ENCODE results near the gene XPO6.

Gene XPO6

DNA sequence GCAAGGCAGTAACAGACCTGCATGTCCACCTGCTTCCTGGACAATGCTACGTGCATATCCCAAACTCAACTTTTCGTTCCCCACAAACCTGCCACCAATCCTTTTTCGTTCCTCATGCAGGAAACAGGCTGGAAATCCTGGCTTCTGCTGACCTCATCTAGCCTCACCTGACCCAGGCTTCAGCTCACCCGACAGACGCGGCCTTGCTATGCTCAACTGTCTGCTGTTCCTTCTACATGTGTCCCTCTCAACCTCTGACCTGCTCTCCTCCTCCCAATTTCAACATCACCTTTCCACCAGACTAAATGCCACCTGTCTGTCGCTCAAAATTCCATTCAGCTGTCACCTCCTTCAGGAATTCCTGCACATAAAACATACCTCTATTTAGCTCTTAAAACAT is 44.5 kb downstream of the XPO6 start:
- H3K4me1 ChIP-seq (ENCODE audit: control insufficient read depth, insufficient read depth, low read length) = no peaks in the 10 kb centered on the region; the same call in 1 of the 2 replicates
- H3K4me3 ChIP-seq (ENCODE audit: low read depth, low read length) = no peak overlapping the region
- no peaks in the 10 kb centered on the region for H3K9me3 ChIP-seq (ENCODE audit: control insufficient read depth, insufficient read depth, low read depth, low read length)
- TF ChIP-seq, protein P1, sequence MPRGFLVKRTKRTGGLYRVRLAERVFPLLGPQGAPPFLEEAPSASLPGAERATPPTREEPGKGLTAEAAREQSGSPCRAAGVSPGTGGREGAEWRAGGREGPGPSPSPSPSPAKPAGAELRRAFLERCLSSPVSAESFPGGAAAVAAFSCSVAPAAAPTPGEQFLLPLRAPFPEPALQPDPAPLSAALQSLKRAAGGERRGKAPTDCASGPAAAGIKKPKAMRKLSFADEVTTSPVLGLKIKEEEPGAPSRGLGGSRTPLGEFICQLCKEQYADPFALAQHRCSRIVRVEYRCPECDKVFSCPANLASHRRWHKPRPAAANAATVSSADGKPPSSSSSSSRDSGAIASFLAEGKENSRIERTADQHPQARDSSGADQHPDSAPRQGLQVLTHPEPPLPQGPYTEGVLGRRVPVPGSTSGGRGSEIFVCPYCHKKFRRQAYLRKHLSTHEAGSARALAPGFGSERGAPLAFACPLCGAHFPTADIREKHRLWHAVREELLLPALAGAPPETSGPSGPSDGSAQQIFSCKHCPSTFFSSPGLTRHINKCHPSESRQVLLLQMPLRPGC (tag by site-specific recombination; IDR thresholded peaks at IDR 0.05) = peak; percentile 33; the same call in 1 of the 2 replicates
- TF ChIP-seq ZNF394 (tag by site-specific recombination; IDR thresholded peaks at IDR 0.05; ENCODE audit: borderline replicate concordance) (0 out of 2 replicates have a peak, but pooled peaks have one; percentile 1), ZNF610 (tag by site-specific recombination; IDR thresholded peaks at IDR 0.05; ENCODE audit: borderline replicate concordance) (no peak)
- H3K36me3 ChIP-seq (ENCODE audit: control insufficient read depth in 2 of 2, insufficient read depth in 1 of 2, low read length in 2 of 2) = peaks cover 32 to 73% of the 10 kb centered on the region in 2 experiments; a peak in 2 of 3 replicates
- ChIA-PET CTCF (interaction anchor here (0.6 kb wide), 1 partner anchor 9 kb away, joined by 3 read pairs; no protein-coding TSS in a partner anchor), POLR2A (no interaction called here)
- H3K27ac ChIP-seq (ENCODE audit: extremely low read depth, low read depth, low read length) = no peak overlapping the region

DNA sequence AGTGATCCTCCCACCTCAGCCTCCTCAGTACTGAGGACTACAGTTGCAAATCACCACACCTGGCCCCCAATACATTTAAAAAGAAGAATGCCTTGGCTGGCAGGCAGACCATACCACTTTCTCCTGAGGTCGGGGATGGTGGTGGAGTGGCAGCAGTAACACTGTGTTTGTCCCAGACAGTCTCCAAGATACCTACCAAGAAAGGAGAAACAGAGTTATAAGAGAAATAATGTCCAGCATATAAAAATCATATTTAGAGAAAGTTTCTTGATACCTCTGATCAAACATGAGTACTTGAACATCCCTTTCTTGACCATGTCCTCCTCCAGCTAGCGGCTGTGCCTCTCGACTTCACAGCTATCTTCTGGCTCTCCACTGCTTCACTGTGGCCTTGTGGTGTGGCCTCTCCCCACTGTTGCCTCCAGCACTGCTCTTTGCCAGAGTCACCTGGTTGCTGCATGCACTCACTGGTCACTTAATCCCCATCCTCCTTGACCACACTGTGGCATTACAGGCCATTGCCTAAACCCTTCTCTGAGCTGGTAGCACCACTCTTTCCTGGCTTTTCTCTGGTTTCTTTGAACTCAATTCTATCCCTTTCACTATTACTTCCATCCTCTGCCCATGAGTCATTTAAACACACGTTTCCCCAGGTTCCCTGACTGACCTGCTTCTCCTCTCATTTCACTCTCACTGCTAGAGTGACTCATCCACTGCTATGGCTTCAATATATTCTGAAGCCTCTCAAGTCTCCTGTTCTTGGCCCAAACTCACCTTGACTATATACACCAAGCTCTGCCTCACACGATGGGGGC is 45.2 kb downstream of the XPO6 start:
- Histone ChIP-seq H3K27ac (ENCODE audit: extremely low read depth, low read depth, low read length) (no peak overlapping the region), H3K4me3 (ENCODE audit: low read depth, low read length) (no peak overlapping the region), H3K36me3 (ENCODE audit: control insufficient read depth in 2 of 2, insufficient read depth in 1 of 2, low read length in 2 of 2) (peaks cover 33 to 74% of the 10 kb centered on the region in 2 experiments; a peak in 2 of 3 replicates), H3K4me1 (ENCODE audit: control insufficient read depth, insufficient read depth, low read length) (no peaks in the 10 kb centered on the region; the same call in 1 of the 2 replicates), H3K9me3 (ENCODE audit: control insufficient read depth, insufficient read depth, low read depth, low read length) (no peaks in the 10 kb centered on the region)
- POLR2A ChIA-PET = no interaction called here
- CTCF ChIA-PET = interaction anchor here (0.6 kb wide), 1 partner anchor 10 kb away, joined by 3 read pairs; no protein-coding TSS in a partner anchor
- TF ChIP-seq ZNF600 (tag by site-specific recombination; IDR thresholded peaks at IDR 0.05) = peak; percentile 74
- TF ChIP-seq PRDM1 (tag by site-specific recombination; IDR thresholded peaks at IDR 0.05) = peak; percentile 99
- TF ChIP-seq, protein P2, sequence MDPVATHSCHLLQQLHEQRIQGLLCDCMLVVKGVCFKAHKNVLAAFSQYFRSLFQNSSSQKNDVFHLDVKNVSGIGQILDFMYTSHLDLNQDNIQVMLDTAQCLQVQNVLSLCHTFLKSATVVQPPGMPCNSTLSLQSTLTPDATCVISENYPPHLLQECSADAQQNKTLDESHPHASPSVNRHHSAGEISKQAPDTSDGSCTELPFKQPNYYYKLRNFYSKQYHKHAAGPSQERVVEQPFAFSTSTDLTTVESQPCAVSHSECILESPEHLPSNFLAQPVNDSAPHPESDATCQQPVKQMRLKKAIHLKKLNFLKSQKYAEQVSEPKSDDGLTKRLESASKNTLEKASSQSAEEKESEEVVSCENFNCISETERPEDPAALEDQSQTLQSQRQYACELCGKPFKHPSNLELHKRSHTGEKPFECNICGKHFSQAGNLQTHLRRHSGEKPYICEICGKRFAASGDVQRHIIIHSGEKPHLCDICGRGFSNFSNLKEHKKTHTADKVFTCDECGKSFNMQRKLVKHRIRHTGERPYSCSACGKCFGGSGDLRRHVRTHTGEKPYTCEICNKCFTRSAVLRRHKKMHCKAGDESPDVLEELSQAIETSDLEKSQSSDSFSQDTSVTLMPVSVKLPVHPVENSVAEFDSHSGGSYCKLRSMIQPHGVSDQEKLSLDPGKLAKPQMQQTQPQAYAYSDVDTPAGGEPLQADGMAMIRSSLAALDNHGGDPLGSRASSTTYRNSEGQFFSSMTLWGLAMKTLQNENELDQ (tag by site-specific recombination; IDR thresholded peaks at IDR 0.05; ENCODE audit: low read depth) = no peak
- peak; percentile 44; the same call in 1 of the 2 replicates for TF ChIP-seq ZNF366 (tag by site-specific recombination; conservative IDR thresholded peaks at IDR 0.05)
- TF ChIP-seq, protein P3, sequence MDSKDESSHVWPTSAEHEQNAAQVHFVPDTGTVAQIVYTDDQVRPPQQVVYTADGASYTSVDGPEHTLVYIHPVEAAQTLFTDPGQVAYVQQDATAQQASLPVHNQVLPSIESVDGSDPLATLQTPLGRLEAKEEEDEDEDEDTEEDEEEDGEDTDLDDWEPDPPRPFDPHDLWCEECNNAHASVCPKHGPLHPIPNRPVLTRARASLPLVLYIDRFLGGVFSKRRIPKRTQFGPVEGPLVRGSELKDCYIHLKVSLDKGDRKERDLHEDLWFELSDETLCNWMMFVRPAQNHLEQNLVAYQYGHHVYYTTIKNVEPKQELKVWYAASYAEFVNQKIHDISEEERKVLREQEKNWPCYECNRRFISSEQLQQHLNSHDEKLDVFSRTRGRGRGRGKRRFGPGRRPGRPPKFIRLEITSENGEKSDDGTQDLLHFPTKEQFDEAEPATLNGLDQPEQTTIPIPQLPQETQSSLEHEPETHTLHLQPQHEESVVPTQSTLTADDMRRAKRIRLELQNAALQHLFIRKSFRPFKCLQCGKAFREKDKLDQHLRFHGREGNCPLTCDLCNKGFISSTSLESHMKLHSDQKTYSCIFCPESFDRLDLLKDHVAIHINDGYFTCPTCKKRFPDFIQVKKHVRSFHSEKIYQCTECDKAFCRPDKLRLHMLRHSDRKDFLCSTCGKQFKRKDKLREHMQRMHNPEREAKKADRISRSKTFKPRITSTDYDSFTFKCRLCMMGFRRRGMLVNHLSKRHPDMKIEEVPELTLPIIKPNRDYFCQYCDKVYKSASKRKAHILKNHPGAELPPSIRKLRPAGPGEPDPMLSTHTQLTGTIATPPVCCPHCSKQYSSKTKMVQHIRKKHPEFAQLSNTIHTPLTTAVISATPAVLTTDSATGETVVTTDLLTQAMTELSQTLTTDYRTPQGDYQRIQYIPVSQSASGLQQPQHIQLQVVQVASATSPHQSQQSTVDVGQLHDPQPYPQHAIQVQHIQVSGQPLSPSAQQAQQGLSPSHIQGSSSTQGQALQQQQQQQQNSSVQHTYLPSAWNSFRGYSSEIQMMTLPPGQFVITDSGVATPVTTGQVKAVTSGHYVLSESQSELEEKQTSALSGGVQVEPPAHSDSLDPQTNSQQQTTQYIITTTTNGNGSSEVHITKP (tag by site-specific recombination; IDR thresholded peaks at IDR 0.05) = peak; percentile 80
- TF ChIP-seq, protein P4, sequence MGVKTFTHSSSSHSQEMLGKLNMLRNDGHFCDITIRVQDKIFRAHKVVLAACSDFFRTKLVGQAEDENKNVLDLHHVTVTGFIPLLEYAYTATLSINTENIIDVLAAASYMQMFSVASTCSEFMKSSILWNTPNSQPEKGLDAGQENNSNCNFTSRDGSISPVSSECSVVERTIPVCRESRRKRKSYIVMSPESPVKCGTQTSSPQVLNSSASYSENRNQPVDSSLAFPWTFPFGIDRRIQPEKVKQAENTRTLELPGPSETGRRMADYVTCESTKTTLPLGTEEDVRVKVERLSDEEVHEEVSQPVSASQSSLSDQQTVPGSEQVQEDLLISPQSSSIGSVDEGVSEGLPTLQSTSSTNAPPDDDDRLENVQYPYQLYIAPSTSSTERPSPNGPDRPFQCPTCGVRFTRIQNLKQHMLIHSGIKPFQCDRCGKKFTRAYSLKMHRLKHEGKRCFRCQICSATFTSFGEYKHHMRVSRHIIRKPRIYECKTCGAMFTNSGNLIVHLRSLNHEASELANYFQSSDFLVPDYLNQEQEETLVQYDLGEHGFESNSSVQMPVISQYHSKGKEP (tag by site-specific recombination; IDR thresholded peaks at IDR 0.05) = no peak
- no peak for TF ChIP-seq ZNF423 (tag by site-specific recombination; IDR thresholded peaks at IDR 0.05)
- no peak for TF ChIP-seq ZNF549 (tag by site-specific recombination; IDR thresholded peaks at IDR 0.05)
- TF ChIP-seq SP7 (tag by site-specific recombination; IDR thresholded peaks at IDR 0.05) = peak; percentile 70
- TF ChIP-seq ZNF10 (tag by site-specific recombination; IDR thresholded peaks at IDR 0.05) = 0 out of 2 replicates have a peak, but pooled peaks have one; percentile 9
- peak; percentile 77; the same call in 1 of the 2 replicates for TF ChIP-seq ZNF394 (tag by site-specific recombination; IDR thresholded peaks at IDR 0.05; ENCODE audit: borderline replicate concordance)

Data from HEK293 (cell line).